WTC11 (cell line): ENCODE data around the gene ACBD6.

ENCODE experiments used
- CREB1 ChIP-seq: sonication (generic); formaldehyde crosslinking; IDR thresholded peaks from 2 replicates; pipeline ENCODE4 v1.8.0; 2023; ENCODE audit warnings: mild to moderate bottlenecking, missing genetic modification reagents
- FOXK1 ChIP-seq: sonication (generic); formaldehyde crosslinking; IDR thresholded peaks from 2 replicates; pipeline ENCODE4 v1.8.0; 2022; ENCODE audit warnings: mild to moderate bottlenecking, moderate library complexity, missing genetic modification reagents
- HMGXB4 ChIP-seq: sonication (generic); formaldehyde crosslinking; IDR thresholded peaks from 2 replicates; pipeline ENCODE4 v1.8.1; 2023; ENCODE audit warnings: mild to moderate bottlenecking, moderate library complexity, missing genetic modification reagents
- NR2C2 ChIP-seq: sonication (generic); formaldehyde crosslinking; IDR thresholded peaks from 2 replicates; pipeline ENCODE4 v1.8.0; 2022; ENCODE audit warnings: mild to moderate bottlenecking, missing genetic modification reagents
- ZNF416 ChIP-seq: fragments of 250-450 bp; sonication (Bioruptor Pico); IDR thresholded peaks from 2 replicates; pipeline ENCODE4 v1.9.0; 2021; ENCODE audit warnings: mild to moderate bottlenecking, inconsistent platforms
- TF ChIP-seq, protein P1 (sequence below): sonication (generic); formaldehyde crosslinking; IDR thresholded peaks from 2 replicates; pipeline ENCODE4 v1.8.1; 2022; ENCODE audit warnings: missing genetic modification reagents, borderline replicate concordance
- TF ChIP-seq, protein P2 (sequence below): sonication (generic); formaldehyde crosslinking; IDR thresholded peaks from 2 replicates; pipeline ENCODE4 v1.8.0; 2022; ENCODE audit warnings: mild to moderate bottlenecking, missing genetic modification reagents
- TF ChIP-seq, protein P3 (sequence below): fragments of 200-600 bp; IDR thresholded peaks from 2 replicates; pipeline ENCODE4 v1.8.0; 2022; ENCODE audit warnings: antibody characterized with exemption
- TF ChIP-seq, protein P4 (sequence below): sonication (generic); formaldehyde crosslinking; IDR thresholded peaks from 2 replicates; pipeline ENCODE4 v1.8.0; 2023; ENCODE audit warnings: missing genetic modification reagents

DNA sequence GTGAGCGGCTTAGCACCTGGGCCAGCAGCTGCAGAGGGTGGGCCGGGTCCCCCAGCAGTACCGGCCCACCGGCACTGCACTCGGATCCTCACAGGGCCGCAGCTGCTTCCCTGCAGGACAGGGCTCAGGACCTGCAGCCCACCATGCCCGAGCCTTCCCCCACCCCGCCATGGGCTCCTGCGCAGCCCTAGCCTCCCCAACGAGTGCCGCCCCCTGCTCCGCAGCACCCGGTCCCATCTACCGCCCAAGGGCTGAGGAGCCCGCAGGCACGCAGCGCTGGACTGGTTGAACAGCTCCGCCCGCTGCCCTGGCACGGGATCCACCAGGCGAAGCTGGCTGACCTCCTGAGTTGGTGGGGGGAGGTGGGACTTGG lies 6.3 kb upstream of the ACBD6 start:
- TF ChIP-seq, protein P1, sequence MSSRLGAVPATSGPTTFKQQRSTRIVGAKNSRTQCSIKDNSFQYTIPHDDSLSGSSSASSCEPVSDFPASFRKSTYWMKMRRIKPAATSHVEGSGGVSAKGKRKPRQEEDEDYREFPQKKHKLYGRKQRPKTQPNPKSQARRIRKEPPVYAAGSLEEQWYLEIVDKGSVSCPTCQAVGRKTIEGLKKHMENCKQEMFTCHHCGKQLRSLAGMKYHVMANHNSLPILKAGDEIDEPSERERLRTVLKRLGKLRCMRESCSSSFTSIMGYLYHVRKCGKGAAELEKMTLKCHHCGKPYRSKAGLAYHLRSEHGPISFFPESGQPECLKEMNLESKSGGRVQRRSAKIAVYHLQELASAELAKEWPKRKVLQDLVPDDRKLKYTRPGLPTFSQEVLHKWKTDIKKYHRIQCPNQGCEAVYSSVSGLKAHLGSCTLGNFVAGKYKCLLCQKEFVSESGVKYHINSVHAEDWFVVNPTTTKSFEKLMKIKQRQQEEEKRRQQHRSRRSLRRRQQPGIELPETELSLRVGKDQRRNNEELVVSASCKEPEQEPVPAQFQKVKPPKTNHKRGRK (CRISPR knock-in tag): no peak
- TF ChIP-seq HMGXB4 (CRISPR knock-in tag): no peak
- no peak for TF ChIP-seq FOXK1 (CRISPR knock-in tag)
- TF ChIP-seq, protein P2, sequence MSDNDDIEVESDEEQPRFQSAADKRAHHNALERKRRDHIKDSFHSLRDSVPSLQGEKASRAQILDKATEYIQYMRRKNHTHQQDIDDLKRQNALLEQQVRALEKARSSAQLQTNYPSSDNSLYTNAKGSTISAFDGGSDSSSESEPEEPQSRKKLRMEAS (CRISPR knock-in tag): no peak
- TF ChIP-seq, protein P3, sequence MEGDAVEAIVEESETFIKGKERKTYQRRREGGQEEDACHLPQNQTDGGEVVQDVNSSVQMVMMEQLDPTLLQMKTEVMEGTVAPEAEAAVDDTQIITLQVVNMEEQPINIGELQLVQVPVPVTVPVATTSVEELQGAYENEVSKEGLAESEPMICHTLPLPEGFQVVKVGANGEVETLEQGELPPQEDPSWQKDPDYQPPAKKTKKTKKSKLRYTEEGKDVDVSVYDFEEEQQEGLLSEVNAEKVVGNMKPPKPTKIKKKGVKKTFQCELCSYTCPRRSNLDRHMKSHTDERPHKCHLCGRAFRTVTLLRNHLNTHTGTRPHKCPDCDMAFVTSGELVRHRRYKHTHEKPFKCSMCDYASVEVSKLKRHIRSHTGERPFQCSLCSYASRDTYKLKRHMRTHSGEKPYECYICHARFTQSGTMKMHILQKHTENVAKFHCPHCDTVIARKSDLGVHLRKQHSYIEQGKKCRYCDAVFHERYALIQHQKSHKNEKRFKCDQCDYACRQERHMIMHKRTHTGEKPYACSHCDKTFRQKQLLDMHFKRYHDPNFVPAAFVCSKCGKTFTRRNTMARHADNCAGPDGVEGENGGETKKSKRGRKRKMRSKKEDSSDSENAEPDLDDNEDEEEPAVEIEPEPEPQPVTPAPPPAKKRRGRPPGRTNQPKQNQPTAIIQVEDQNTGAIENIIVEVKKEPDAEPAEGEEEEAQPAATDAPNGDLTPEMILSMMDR: no peak
- TF ChIP-seq CREB1 (CRISPR knock-in tag): no peak
- no peak for TF ChIP-seq ZNF416 (CRISPR knock-in tag)
- no peak for TF ChIP-seq NR2C2
- TF ChIP-seq, protein P4, sequence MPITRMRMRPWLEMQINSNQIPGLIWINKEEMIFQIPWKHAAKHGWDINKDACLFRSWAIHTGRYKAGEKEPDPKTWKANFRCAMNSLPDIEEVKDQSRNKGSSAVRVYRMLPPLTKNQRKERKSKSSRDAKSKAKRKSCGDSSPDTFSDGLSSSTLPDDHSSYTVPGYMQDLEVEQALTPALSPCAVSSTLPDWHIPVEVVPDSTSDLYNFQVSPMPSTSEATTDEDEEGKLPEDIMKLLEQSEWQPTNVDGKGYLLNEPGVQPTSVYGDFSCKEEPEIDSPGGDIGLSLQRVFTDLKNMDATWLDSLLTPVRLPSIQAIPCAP (CRISPR knock-in tag): no peak
